Neural cell (in vitro differentiated cells): ENCODE data around the gene POLE4. TPM values are rescaled to one million over a fixed set of nuclear protein-coding genes. Genes with fewer than 3 reads are reported as not detected.

Experiments
- H2AFZ ChIP-seq: fragments of 200-600, 300-800 bp; sonication (generic), shearing (Covaris generic); 2 replicates; pipeline ENCODE4 v1.6.0; 2014; ENCODE audit warnings: low read depth, mild to moderate bottlenecking, antibody characterized with exemption, low read length, moderate library complexity
- H3F3A ChIP-seq: fragments of 200-600 bp; shearing (Covaris generic); 2 replicates; pipeline ENCODE4 v1.6.1; 2016; ENCODE audit warnings: mild to moderate bottlenecking, moderate library complexity, mixed read lengths, antibody characterized with exemption, low read length; ENCODE audit not compliant: insufficient read depth, poor library complexity, severe bottlenecking
- H3K27ac ChIP-seq: fragments of 200-600, 300-800 bp; sonication (generic), shearing (Covaris generic); 2 replicates; pipeline ENCODE4 v1.5.1; 2014; ENCODE audit warnings: mild to moderate bottlenecking, low read length, moderate library complexity
- H3K27me3 ChIP-seq: fragments of 300-800, 200-600 bp; sonication (generic), shearing (Covaris generic); 2 replicates; pipeline ENCODE4 v1.6.0; 2014; ENCODE audit warnings: mild to moderate bottlenecking, low read depth, low read length, moderate library complexity; ENCODE audit not compliant: insufficient read depth
- H3K36me3 ChIP-seq: fragments of 300-800, 200-600 bp; sonication (generic), shearing (Covaris generic); 2 replicates; pipeline ENCODE4 v1.5.1; 2014; ENCODE audit warnings: mild to moderate bottlenecking, antibody characterized with exemption, low read length, moderate library complexity; ENCODE audit not compliant: insufficient read depth
- H3K4me2 ChIP-seq: fragments of 300-800, 200-600 bp; sonication (generic), shearing (Covaris generic); 2 replicates; pipeline ENCODE4 v1.6.0; 2014; ENCODE audit warnings: mild to moderate bottlenecking, low read length
- H3K4me3 ChIP-seq: fragments of 300-800, 200-600 bp; sonication (generic), shearing (Covaris generic); 2 replicates; pipeline ENCODE4 v1.5.1; 2014; ENCODE audit warnings: mild to moderate bottlenecking, low read length, moderate library complexity
- H3K79me2 ChIP-seq: fragments of 200-600 bp; shearing (Covaris generic); replicated peaks from 2 replicates; pipeline ENCODE4 v1.6.0; 2014; ENCODE audit warnings: mild to moderate bottlenecking, low read length, moderate library complexity; ENCODE audit not compliant: insufficient read depth
- H3K9ac ChIP-seq: fragments of 300-800, 200-600 bp; sonication (generic), shearing (Covaris generic); 2 replicates; pipeline ENCODE4 v1.6.1; 2016; ENCODE audit warnings: mild to moderate bottlenecking, low read length, mixed read lengths
- H3K9me2 ChIP-seq: fragments of 200-600 bp; shearing (Covaris generic); 2 replicates; pipeline ENCODE4 v1.6.1; 2016; ENCODE audit warnings: mild to moderate bottlenecking, low read length, mixed read lengths; ENCODE audit not compliant: insufficient read depth
- H3K9me3 ChIP-seq: fragments of 200-600, 300-800 bp; sonication (generic), shearing (Covaris generic); 2 replicates; pipeline ENCODE4 v1.6.1; 2016; ENCODE audit warnings: mild to moderate bottlenecking, mixed run types, low read length, moderate library complexity, mixed read lengths
- H4K20me1 ChIP-seq: fragments of 200-600 bp; shearing (Covaris generic); 2 replicates; pipeline ENCODE4 v1.6.1; 2016; ENCODE audit warnings: mild to moderate bottlenecking, mixed run types; ENCODE audit not compliant: insufficient read depth
- EP300 ChIP-seq: fragments of 450-650 bp; conservative IDR thresholded peaks from 2 replicates; pipeline ENCODE4 v1.6.1; 2014; ENCODE audit warnings: antibody characterized with exemption, mild to moderate bottlenecking, moderate library complexity; ENCODE audit not compliant: poor library complexity, severe bottlenecking
- EZH2 ChIP-seq: fragments of 200-600, 300-800 bp; shearing (Covaris generic), sonication (generic); IDR thresholded peaks from 2 replicates; pipeline ENCODE4 v1.6.1; 2014; ENCODE audit warnings: antibody characterized with exemption, low read length, borderline replicate concordance, mild to moderate bottlenecking; ENCODE audit not compliant: insufficient read depth, poor library complexity, severe bottlenecking
- MXI1 ChIP-seq: fragments of 450-650 bp; conservative IDR thresholded peaks from 2 replicates; pipeline ENCODE4 v1.6.1; 2014; ENCODE audit warnings: antibody characterized with exemption, mild to moderate bottlenecking; ENCODE audit not compliant: poor library complexity, severe bottlenecking
- POLR2AphosphoS5 ChIP-seq: IDR thresholded peaks from 2 replicates; pipeline ENCODE4 v1.6.1; 2012
- RAD21 ChIP-seq: fragments of 450-650 bp; conservative IDR thresholded peaks from 2 replicates; pipeline ENCODE4 v1.6.1; 2014; ENCODE audit warnings: antibody characterized with exemption, mild to moderate bottlenecking, moderate library complexity
- REST ChIP-seq: IDR thresholded peaks from 2 replicates; pipeline ENCODE4 v1.6.1; 2012; ENCODE audit warnings: borderline replicate concordance
- SMC3 ChIP-seq: fragments of 450-650 bp; conservative IDR thresholded peaks from 2 replicates; pipeline ENCODE4 v1.6.1; 2014; ENCODE audit warnings: antibody characterized with exemption, mild to moderate bottlenecking, moderate library complexity; ENCODE audit not compliant: poor library complexity
- TAF1 ChIP-seq: IDR thresholded peaks from 2 replicates; pipeline ENCODE4 v1.6.1; 2012; ENCODE audit warnings: low read depth
- polyA plus RNA-seq: library from polyadenylated mRNA; depleted of rRNA; stranded (reverse); fragments of >200 nt; gene quantifications from 2 replicates; pipeline ENCODE4 v1.2.3, GENCODE V29; 2014
- TF ChIP-seq, protein P1 (sequence below): fragments of 450-650 bp; IDR thresholded peaks from 2 replicates; pipeline ENCODE4 v1.5.1; 2014; ENCODE audit warnings: antibody characterized with exemption, mild to moderate bottlenecking, moderate library complexity; ENCODE audit not compliant: poor library complexity, severe bottlenecking

Gene POLE4
- polyA plus RNA-seq, 1 donor from 2014 or later = 35.9 TPM

DNA sequence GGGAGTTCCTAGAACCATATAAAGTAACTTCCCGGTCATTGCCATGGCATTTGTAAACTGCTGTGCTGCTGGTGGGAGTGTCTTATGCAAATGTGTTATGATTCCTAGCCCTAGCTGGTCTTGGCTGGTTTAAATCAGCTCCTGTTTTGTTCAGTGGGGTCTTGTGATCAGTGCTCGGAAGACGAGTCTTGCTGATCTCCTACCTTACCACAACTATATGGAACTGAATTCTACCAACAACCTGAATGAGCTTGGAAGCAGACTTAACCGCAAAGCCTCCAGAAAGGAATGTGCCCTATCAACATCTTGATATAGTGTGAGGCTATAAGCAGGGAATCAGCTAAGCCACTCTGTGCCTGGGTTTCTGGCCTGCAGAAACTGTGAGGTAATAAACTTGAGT lies 33.5 kb downstream of the POLE4 start:
- H3K9ac ChIP-seq = no peak overlapping the region
- H3K4me3 ChIP-seq = no peak overlapping the region
- no peaks in the 10 kb centered on the region for H3K79me2 ChIP-seq
- no peaks in the 10 kb centered on the region for H4K20me1 ChIP-seq
- no peak overlapping the region for H2AFZ ChIP-seq
- H3K9me2 ChIP-seq = no peaks in the 10 kb centered on the region
- H3K4me2 ChIP-seq = no peak overlapping the region
- no peaks in the 10 kb centered on the region for H3K9me3 ChIP-seq
- H3F3A ChIP-seq = no peaks in the 10 kb centered on the region
- no peaks in the 10 kb centered on the region for H3K36me3 ChIP-seq
- no peak overlapping the region for H3K27ac ChIP-seq
- no peaks in the 10 kb centered on the region for H3K27me3 ChIP-seq
- TF ChIP-seq POLR2AphosphoS5 (no peak), REST (no peak), MXI1 (no peak), EP300 (no peak), EZH2 (no peak), RAD21 (no peak), TAF1 (no peak), SMC3 (no peak)
- TF ChIP-seq, protein P1, sequence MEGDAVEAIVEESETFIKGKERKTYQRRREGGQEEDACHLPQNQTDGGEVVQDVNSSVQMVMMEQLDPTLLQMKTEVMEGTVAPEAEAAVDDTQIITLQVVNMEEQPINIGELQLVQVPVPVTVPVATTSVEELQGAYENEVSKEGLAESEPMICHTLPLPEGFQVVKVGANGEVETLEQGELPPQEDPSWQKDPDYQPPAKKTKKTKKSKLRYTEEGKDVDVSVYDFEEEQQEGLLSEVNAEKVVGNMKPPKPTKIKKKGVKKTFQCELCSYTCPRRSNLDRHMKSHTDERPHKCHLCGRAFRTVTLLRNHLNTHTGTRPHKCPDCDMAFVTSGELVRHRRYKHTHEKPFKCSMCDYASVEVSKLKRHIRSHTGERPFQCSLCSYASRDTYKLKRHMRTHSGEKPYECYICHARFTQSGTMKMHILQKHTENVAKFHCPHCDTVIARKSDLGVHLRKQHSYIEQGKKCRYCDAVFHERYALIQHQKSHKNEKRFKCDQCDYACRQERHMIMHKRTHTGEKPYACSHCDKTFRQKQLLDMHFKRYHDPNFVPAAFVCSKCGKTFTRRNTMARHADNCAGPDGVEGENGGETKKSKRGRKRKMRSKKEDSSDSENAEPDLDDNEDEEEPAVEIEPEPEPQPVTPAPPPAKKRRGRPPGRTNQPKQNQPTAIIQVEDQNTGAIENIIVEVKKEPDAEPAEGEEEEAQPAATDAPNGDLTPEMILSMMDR = no peak

GRCh38 chr2:74999468-74999867 lies 41.0 kb downstream of the POLE4 start:
- Histone ChIP-seq H2AFZ (no peak overlapping the region), H4K20me1 (no peaks in the 10 kb centered on the region), H3F3A (peaks cover 3% of the 10 kb centered on the region), H3K4me2 (no peak overlapping the region), H3K9me2 (no peaks in the 10 kb centered on the region), H3K27ac (peak overlapping the region; percentile 16), H3K9me3 (no peaks in the 10 kb centered on the region), H3K27me3 (no peaks in the 10 kb centered on the region), H3K4me3 (no peak overlapping the region), H3K79me2 (no peaks in the 10 kb centered on the region), H3K9ac (no peak overlapping the region), H3K36me3 (no peaks in the 10 kb centered on the region)
- TF ChIP-seq TAF1 (no peak), EZH2 (no peak), RAD21 (peak; percentile 17), REST (no peak), MXI1 (no peak), POLR2AphosphoS5 (no peak), EP300 (peak; percentile 22), SMC3 (no peak)
- TF ChIP-seq, protein P1 = no peak
